SK-N-SH (cell line): ENCODE measurements around the gene OXA1L.

ENCODE experiments used
- EP300 ChIP-seq, 2 experiments: IDR thresholded peaks; 2 replicates each; pipeline versions ENCODE4 v1.4.0 to v1.6.1; 2012; ENCODE audit warnings: borderline replicate concordance in 1 of 2, low read depth in 1 of 2, low read length in 1 of 2
- FOSL2 ChIP-seq: IDR thresholded peaks from 2 replicates; pipeline ENCODE4 v1.4.0; 2012; ENCODE audit warnings: low read depth, mild to moderate bottlenecking, moderate library complexity, borderline replicate concordance
- GABPA ChIP-seq: IDR thresholded peaks from 2 replicates; pipeline ENCODE4 v1.4.0; 2012; ENCODE audit warnings: low read depth, mild to moderate bottlenecking
- MEF2A ChIP-seq: IDR thresholded peaks from 2 replicates; pipeline ENCODE4 v1.4.0; 2012; ENCODE audit warnings: low read depth, borderline replicate concordance
- RAD21 ChIP-seq: IDR thresholded peaks from 2 replicates; pipeline ENCODE4 v1.6.1; 2012; ENCODE audit warnings: mild to moderate bottlenecking, low read length
- RXRA ChIP-seq: IDR thresholded peaks from 2 replicates; pipeline ENCODE4 v1.4.0; 2012; ENCODE audit warnings: low read depth, mild to moderate bottlenecking, borderline replicate concordance
- TAF1 ChIP-seq: IDR thresholded peaks from 2 replicates; pipeline ENCODE4 v1.6.1; 2012; ENCODE audit warnings: low read depth, mild to moderate bottlenecking, low read length, moderate library complexity, borderline replicate concordance
- YY1 ChIP-seq: IDR thresholded peaks from 2 replicates; pipeline ENCODE4 v1.4.0; 2012; ENCODE audit warnings: low read depth, mild to moderate bottlenecking
- TF ChIP-seq, protein P1 (sequence below): fragments of 200-600 bp; sonication (generic); IDR thresholded peaks from 2 replicates; pipeline ENCODE4 v1.6.1; 2017; ENCODE audit warnings: antibody characterized with exemption, mild to moderate bottlenecking, moderate library complexity
- TF ChIP-seq, protein P2 (sequence below): IDR thresholded peaks from 2 replicates; pipeline ENCODE4 v1.4.0; 2012; ENCODE audit warnings: low read depth
- TF ChIP-seq, protein P3 (sequence below): IDR thresholded peaks from 2 replicates; pipeline ENCODE4 v1.4.0; 2012; ENCODE audit warnings: low read depth, borderline replicate concordance

GRCh38 chr14:22774011-22774706 lies 7.7 kb downstream of the OXA1L start:
- TF ChIP-seq, protein P1, sequence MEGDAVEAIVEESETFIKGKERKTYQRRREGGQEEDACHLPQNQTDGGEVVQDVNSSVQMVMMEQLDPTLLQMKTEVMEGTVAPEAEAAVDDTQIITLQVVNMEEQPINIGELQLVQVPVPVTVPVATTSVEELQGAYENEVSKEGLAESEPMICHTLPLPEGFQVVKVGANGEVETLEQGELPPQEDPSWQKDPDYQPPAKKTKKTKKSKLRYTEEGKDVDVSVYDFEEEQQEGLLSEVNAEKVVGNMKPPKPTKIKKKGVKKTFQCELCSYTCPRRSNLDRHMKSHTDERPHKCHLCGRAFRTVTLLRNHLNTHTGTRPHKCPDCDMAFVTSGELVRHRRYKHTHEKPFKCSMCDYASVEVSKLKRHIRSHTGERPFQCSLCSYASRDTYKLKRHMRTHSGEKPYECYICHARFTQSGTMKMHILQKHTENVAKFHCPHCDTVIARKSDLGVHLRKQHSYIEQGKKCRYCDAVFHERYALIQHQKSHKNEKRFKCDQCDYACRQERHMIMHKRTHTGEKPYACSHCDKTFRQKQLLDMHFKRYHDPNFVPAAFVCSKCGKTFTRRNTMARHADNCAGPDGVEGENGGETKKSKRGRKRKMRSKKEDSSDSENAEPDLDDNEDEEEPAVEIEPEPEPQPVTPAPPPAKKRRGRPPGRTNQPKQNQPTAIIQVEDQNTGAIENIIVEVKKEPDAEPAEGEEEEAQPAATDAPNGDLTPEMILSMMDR, result no peak
- TF ChIP-seq MEF2A, result no peak
- TF ChIP-seq GABPA, result no peak
- TF ChIP-seq, protein P2, sequence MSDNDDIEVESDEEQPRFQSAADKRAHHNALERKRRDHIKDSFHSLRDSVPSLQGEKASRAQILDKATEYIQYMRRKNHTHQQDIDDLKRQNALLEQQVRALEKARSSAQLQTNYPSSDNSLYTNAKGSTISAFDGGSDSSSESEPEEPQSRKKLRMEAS, result no peak
- no peak for TF ChIP-seq RXRA
- TF ChIP-seq, protein P3, sequence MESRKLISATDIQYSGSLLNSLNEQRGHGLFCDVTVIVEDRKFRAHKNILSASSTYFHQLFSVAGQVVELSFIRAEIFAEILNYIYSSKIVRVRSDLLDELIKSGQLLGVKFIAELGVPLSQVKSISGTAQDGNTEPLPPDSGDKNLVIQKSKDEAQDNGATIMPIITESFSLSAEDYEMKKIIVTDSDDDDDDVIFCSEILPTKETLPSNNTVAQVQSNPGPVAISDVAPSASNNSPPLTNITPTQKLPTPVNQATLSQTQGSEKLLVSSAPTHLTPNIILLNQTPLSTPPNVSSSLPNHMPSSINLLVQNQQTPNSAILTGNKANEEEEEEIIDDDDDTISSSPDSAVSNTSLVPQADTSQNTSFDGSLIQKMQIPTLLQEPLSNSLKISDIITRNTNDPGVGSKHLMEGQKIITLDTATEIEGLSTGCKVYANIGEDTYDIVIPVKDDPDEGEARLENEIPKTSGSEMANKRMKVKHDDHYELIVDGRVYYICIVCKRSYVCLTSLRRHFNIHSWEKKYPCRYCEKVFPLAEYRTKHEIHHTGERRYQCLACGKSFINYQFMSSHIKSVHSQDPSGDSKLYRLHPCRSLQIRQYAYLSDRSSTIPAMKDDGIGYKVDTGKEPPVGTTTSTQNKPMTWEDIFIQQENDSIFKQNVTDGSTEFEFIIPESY, result no peak
- TF ChIP-seq FOSL2, result no peak
- TF ChIP-seq YY1, result no peak
- TF ChIP-seq EP300 (IDR thresholded peaks at IDR 0.05; ENCODE audit: borderline replicate concordance in 1 of 2, low read depth in 1 of 2, low read length in 1 of 2), result no peak
- no peak for TF ChIP-seq RAD21
- TF ChIP-seq TAF1, result no peak
